Measurements from ENCODE around the gene TM7SF2. TPM values are rescaled to one million over a fixed set of nuclear protein-coding genes. Genes with fewer than 3 reads are reported as not detected.

TM7SF2 gene
- total RNA-seq, 1 donor from 2014 or later: 36.1 TPM

DNA sequence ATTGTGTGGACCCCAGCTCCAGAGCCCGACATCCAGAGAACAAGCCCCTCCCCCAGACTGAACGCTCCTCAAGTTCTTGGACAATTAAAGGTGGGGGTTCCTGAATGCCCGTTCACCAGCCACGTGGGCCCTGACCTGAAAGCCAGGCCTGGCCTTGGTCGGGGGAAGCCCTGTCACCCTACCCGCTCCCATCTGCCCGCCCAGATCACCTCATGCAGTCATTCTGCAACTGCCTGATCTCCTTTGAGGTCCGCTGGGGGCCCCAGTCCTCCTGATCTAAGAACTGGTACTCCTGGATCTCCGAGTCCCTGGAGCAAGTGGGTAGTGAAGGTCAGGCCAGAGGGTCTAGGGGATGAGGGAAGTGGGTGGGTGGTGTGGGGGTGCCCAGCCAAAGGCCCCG, 44.2 kb upstream of the TM7SF2 start:
- H4K20me1 ChIP-seq (ENCODE audit: low read depth): no peaks in the 10 kb centered on the region
- H2AFZ ChIP-seq (replicated peaks): no peak overlapping the region
- peaks cover 8% of the 10 kb centered on the region for H3F3A ChIP-seq (ENCODE audit: low read depth)
- H3K4me2 ChIP-seq: peak overlapping the region; percentile 27
- Mint-ChIP-seq H3K27ac (peak overlapping the region; percentile 37), H3K36me3 (no peaks in the 10 kb centered on the region), H3K4me1 (peaks cover 2% of the 10 kb centered on the region), H3K9me3 (no peaks in the 10 kb centered on the region), H3K4me3 (no peak overlapping the region), H3K27me3 (ENCODE audit: insufficient read depth, low read depth) (peaks cover 2% of the 10 kb centered on the region)
- H3K27me3 ChIP-seq: no peaks in the 10 kb centered on the region
- H3K79me2 ChIP-seq (ENCODE audit: low read depth): no peaks in the 10 kb centered on the region
- TF ChIP-seq, protein P1, sequence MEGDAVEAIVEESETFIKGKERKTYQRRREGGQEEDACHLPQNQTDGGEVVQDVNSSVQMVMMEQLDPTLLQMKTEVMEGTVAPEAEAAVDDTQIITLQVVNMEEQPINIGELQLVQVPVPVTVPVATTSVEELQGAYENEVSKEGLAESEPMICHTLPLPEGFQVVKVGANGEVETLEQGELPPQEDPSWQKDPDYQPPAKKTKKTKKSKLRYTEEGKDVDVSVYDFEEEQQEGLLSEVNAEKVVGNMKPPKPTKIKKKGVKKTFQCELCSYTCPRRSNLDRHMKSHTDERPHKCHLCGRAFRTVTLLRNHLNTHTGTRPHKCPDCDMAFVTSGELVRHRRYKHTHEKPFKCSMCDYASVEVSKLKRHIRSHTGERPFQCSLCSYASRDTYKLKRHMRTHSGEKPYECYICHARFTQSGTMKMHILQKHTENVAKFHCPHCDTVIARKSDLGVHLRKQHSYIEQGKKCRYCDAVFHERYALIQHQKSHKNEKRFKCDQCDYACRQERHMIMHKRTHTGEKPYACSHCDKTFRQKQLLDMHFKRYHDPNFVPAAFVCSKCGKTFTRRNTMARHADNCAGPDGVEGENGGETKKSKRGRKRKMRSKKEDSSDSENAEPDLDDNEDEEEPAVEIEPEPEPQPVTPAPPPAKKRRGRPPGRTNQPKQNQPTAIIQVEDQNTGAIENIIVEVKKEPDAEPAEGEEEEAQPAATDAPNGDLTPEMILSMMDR (IDR thresholded peaks at IDR 0.05): no peak
- no peak for TF ChIP-seq EZH2phosphoT487 (IDR thresholded peaks at IDR 0.05)
- TF ChIP-seq EZH2 (IDR thresholded peaks at IDR 0.05): no peak
- no peak for DNase-seq (ENCODE audit: low spot score)
- peaks cover 15% of the 10 kb centered on the region for H3K4me1 ChIP-seq
- H3K9me3 ChIP-seq (ENCODE audit: low read depth): no peaks in the 10 kb centered on the region
- H3K9ac ChIP-seq: no peak overlapping the region
- H3K4me3 ChIP-seq: no peak overlapping the region
- H3K36me3 ChIP-seq: no peaks in the 10 kb centered on the region
- H3K27ac ChIP-seq: no peak overlapping the region

- Mint-ChIP-seq H3K27ac (no peak overlapping the region), H3K4me3 (no peak overlapping the region), H3K9me3 (no peaks in the 10 kb centered on the region), H3K4me1 (peaks cover 6% of the 10 kb centered on the region), H3K36me3 (no peaks in the 10 kb centered on the region), H3K27me3 (ENCODE audit: insufficient read depth, low read depth) (peaks cover 2% of the 10 kb centered on the region)
- Histone ChIP-seq H3K9me3 (ENCODE audit: low read depth) (no peaks in the 10 kb centered on the region), H3K9ac (no peak overlapping the region), H3K79me2 (ENCODE audit: low read depth) (no peaks in the 10 kb centered on the region), H3K27ac (no peak overlapping the region), H3K36me3 (no peaks in the 10 kb centered on the region), H3K4me1 (peaks cover 15% of the 10 kb centered on the region), H2AFZ (replicated peaks) (no peak overlapping the region), H3K4me3 (no peak overlapping the region), H3K27me3 (no peaks in the 10 kb centered on the region), H4K20me1 (ENCODE audit: low read depth) (no peaks in the 10 kb centered on the region), H3F3A (ENCODE audit: low read depth) (peaks cover 8% of the 10 kb centered on the region), H3K4me2 (no peak overlapping the region)
- TF ChIP-seq EZH2 (IDR thresholded peaks at IDR 0.05) (no peak), EZH2phosphoT487 (IDR thresholded peaks at IDR 0.05) (no peak)
- TF ChIP-seq, protein P1 (IDR thresholded peaks at IDR 0.05): no peak
- DNase-seq (ENCODE audit: low spot score): no peak
Measured at GRCh38 chr11:65069217-65069616, 42.5 kb upstream of the TM7SF2 start.

DNA sequence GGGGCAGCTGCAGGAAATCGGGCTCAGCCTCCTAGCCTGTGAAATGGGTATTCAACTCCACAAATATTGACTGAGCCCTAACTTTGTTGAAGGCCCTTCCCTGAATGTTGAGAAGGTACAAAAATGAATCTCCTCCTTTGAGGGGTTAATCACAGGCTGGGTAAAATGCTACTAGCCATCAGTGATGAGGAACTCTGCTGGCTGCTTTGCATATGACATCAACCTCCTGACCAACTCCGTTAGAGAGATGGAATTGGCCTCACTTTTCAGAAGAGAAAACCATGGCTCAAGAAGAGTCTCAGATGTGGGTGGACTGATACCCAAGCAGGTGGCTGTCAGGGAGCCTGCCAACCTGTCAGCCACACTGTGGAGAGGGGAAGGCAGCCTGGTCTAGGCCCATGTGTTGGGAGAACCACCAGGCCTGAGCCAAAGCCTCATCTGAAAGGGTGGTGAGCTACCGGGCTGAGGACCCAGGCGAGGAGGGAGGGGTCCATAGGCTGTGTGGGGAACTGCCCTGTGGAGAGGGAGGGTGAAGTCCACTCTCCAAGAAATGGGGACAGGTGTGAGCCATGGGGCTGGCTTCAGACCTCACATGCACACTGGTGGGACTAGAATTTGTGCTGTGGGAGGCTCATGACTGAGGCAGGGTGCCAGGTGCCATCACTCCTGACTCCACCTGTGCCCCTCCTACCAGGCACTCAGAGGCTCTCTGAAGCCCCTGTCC, 39.6 kb upstream of the TM7SF2 start:
- no peak for TF ChIP-seq EZH2phosphoT487 (IDR thresholded peaks at IDR 0.05)
- TF ChIP-seq, protein P1 (IDR thresholded peaks at IDR 0.05): no peak
- TF ChIP-seq EZH2 (IDR thresholded peaks at IDR 0.05): no peak
- H3K27ac Mint-ChIP-seq: no peak overlapping the region
- H3F3A ChIP-seq (ENCODE audit: low read depth): peaks cover 1% of the 10 kb centered on the region

More for the DNA sequence above, 39.6 kb upstream of the TM7SF2 start:
- Histone ChIP-seq H3K79me2 (ENCODE audit: low read depth) (peaks cover 3% of the 10 kb centered on the region), H4K20me1 (ENCODE audit: low read depth) (no peaks in the 10 kb centered on the region), H3K27me3 (no peaks in the 10 kb centered on the region), H3K27ac (no peak overlapping the region), H3K4me2 (no peak overlapping the region), H2AFZ (replicated peaks) (no peak overlapping the region), H3K4me1 (peaks cover 5% of the 10 kb centered on the region), H3K4me3 (no peak overlapping the region), H3K36me3 (no peaks in the 10 kb centered on the region), H3K9ac (no peak overlapping the region), H3K9me3 (ENCODE audit: low read depth) (no peaks in the 10 kb centered on the region)
- Mint-ChIP-seq H3K36me3 (peaks cover 9% of the 10 kb centered on the region), H3K4me3 (no peak overlapping the region), H3K4me1 (peaks cover 6% of the 10 kb centered on the region), H3K9me3 (no peaks in the 10 kb centered on the region), H3K27me3 (ENCODE audit: insufficient read depth, low read depth) (peaks cover 3% of the 10 kb centered on the region)
- no peak for DNase-seq (ENCODE audit: low spot score)
